DOHH2 (cell line): ENCODE results near the gene PPP1R26.

Source experiments
- H3F3A ChIP-seq: fragments of 200-600 bp; sonication (generic), shearing (Covaris generic); 2 replicates; pipeline ENCODE4 v1.6.0; 2016; ENCODE audit warnings: antibody characterized with exemption, mild to moderate bottlenecking; ENCODE audit not compliant: control insufficient read depth, insufficient read depth
- H3K27ac ChIP-seq: fragments of 200-600 bp; sonication (generic); 2 replicates; pipeline ENCODE4 v1.5.1; 2014; ENCODE audit warnings: low read depth, mild to moderate bottlenecking, low read length, moderate library complexity
- H3K27me3 ChIP-seq: fragments of 200-600 bp; sonication (generic); 2 replicates; pipeline ENCODE4 v1.6.1; 2014; ENCODE audit warnings: mild to moderate bottlenecking, low read length, mixed read lengths; ENCODE audit not compliant: control insufficient read depth
- H3K36me3 ChIP-seq: fragments of 200-600 bp; sonication (generic); 2 replicates; pipeline ENCODE4 v1.6.1; 2014; ENCODE audit warnings: mild to moderate bottlenecking, low read length, moderate library complexity, mixed read lengths; ENCODE audit not compliant: control insufficient read depth
- H3K4me1 ChIP-seq: fragments of 200-600 bp; sonication (generic); 2 replicates; pipeline ENCODE4 v1.6.1; 2014; ENCODE audit warnings: mild to moderate bottlenecking, low read length, mixed read lengths; ENCODE audit not compliant: control insufficient read depth
- H3K4me2 ChIP-seq: fragments of 200-600 bp; sonication (generic); 2 replicates; pipeline ENCODE4 v1.6.0; 2014; ENCODE audit warnings: mild to moderate bottlenecking, low read length, moderate library complexity
- H3K4me3 ChIP-seq: fragments of 200-600 bp; sonication (generic); 2 replicates; pipeline ENCODE4 v1.5.1; 2014; ENCODE audit warnings: mild to moderate bottlenecking, low read length, mixed read lengths
- H3K79me2 ChIP-seq: fragments of 200-600 bp; sonication (generic); 2 replicates; pipeline ENCODE4 v1.6.1; 2014; ENCODE audit warnings: mild to moderate bottlenecking, low read length, mixed read lengths; ENCODE audit not compliant: control insufficient read depth
- H3K9me2 ChIP-seq: fragments of 200-600 bp; sonication (generic); replicated peaks from 2 replicates; pipeline ENCODE4 v1.6.1; 2014; ENCODE audit warnings: mild to moderate bottlenecking, low read length, mixed read lengths; ENCODE audit not compliant: control insufficient read depth
- H3K9me3 ChIP-seq: fragments of 200-600 bp; sonication (generic); 2 replicates; pipeline ENCODE4 v1.6.1; 2014; ENCODE audit warnings: antibody characterized with exemption, low read length, mixed read lengths; ENCODE audit not compliant: control insufficient read depth, insufficient read depth
- H4K20me1 ChIP-seq: fragments of 200-600 bp; sonication (generic); 2 replicates; pipeline ENCODE4 v1.6.0; 2014; ENCODE audit warnings: low read depth, mild to moderate bottlenecking, antibody characterized with exemption, low read length, moderate library complexity; ENCODE audit not compliant: control insufficient read depth, insufficient read depth
- EZH2phosphoT487 ChIP-seq: fragments of 200-600 bp; sonication (generic); IDR thresholded peaks from 2 replicates; pipeline ENCODE4 v1.6.1; 2017; ENCODE audit warnings: borderline replicate concordance, mild to moderate bottlenecking, antibody characterized with exemption, low read length, moderate library complexity, mixed read lengths
- TF ChIP-seq, protein P1 (sequence below): fragments of 200-600 bp; sonication (generic); IDR thresholded peaks from one replicate; pipeline ENCODE4 v1.5.1; 2014; ENCODE audit warnings: antibody characterized with exemption, mild to moderate bottlenecking, low read depth, low read length; ENCODE audit not compliant: poor library complexity, severe bottlenecking

Gene PPP1R26

GRCh38 chr9:135487281-135488012, 7.9 kb downstream of the PPP1R26 start:
- no peak overlapping the region for H3K4me3 ChIP-seq
- peaks cover 6% of the 10 kb centered on the region for H3K27me3 ChIP-seq
- no peaks in the 10 kb centered on the region for H3K36me3 ChIP-seq
- no peaks in the 10 kb centered on the region for H3K4me1 ChIP-seq
- no peaks in the 10 kb centered on the region for H3K9me3 ChIP-seq
- no peaks in the 10 kb centered on the region for H3F3A ChIP-seq
- no peaks in the 10 kb centered on the region for H3K9me2 ChIP-seq
- H3K79me2 ChIP-seq: no peaks in the 10 kb centered on the region
- no peaks in the 10 kb centered on the region for H4K20me1 ChIP-seq
- no peak overlapping the region for H3K27ac ChIP-seq
- TF ChIP-seq, protein P1, sequence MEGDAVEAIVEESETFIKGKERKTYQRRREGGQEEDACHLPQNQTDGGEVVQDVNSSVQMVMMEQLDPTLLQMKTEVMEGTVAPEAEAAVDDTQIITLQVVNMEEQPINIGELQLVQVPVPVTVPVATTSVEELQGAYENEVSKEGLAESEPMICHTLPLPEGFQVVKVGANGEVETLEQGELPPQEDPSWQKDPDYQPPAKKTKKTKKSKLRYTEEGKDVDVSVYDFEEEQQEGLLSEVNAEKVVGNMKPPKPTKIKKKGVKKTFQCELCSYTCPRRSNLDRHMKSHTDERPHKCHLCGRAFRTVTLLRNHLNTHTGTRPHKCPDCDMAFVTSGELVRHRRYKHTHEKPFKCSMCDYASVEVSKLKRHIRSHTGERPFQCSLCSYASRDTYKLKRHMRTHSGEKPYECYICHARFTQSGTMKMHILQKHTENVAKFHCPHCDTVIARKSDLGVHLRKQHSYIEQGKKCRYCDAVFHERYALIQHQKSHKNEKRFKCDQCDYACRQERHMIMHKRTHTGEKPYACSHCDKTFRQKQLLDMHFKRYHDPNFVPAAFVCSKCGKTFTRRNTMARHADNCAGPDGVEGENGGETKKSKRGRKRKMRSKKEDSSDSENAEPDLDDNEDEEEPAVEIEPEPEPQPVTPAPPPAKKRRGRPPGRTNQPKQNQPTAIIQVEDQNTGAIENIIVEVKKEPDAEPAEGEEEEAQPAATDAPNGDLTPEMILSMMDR: no peak
- TF ChIP-seq EZH2phosphoT487: no peak
- H3K4me2 ChIP-seq: no peak overlapping the region

- Histone ChIP-seq H3K4me1 (no peaks in the 10 kb centered on the region), H3F3A (no peaks in the 10 kb centered on the region), H3K4me3 (no peak overlapping the region), H3K9me3 (no peaks in the 10 kb centered on the region), H3K79me2 (no peaks in the 10 kb centered on the region), H3K36me3 (no peaks in the 10 kb centered on the region), H4K20me1 (no peaks in the 10 kb centered on the region), H3K9me2 (no peaks in the 10 kb centered on the region), H3K27me3 (peaks cover 3% of the 10 kb centered on the region; the same call in 1 of the 2 replicates), H3K27ac (no peak overlapping the region), H3K4me2 (no peak overlapping the region)
- no peak for TF ChIP-seq EZH2phosphoT487
- TF ChIP-seq, protein P1: no peak
Measured at GRCh38 chr9:135488013-135488330, 8.4 kb downstream of the PPP1R26 start.

GRCh38 chr9:135488527-135488926, 8.9 kb downstream of the PPP1R26 start:
- H3K79me2 ChIP-seq: no peaks in the 10 kb centered on the region
- no peaks in the 10 kb centered on the region for H3K36me3 ChIP-seq
- H3K9me3 ChIP-seq: no peaks in the 10 kb centered on the region
- no peaks in the 10 kb centered on the region for H4K20me1 ChIP-seq
- TF ChIP-seq, protein P1: no peak
- TF ChIP-seq EZH2phosphoT487: no peak
- no peaks in the 10 kb centered on the region for H3K4me1 ChIP-seq
- no peak overlapping the region for H3K27ac ChIP-seq
- no peak overlapping the region for H3K4me2 ChIP-seq
- no peak overlapping the region for H3K4me3 ChIP-seq
- H3K9me2 ChIP-seq: no peaks in the 10 kb centered on the region
- peaks cover under 1% of the 10 kb centered on the region; the same call in 1 of the 2 replicates for H3K27me3 ChIP-seq
- H3F3A ChIP-seq: no peaks in the 10 kb centered on the region
